Measurements from ENCODE around the gene RGS1.

The RGS1 gene

GRCh38 chr1:192564099-192564498 lies 11.5 kb upstream of the RGS1 start:
- no peak for TF ChIP-seq CTCF (IDR thresholded peaks at IDR 0.05; ENCODE audit: low read depth, low read length)
- DNase-seq (ENCODE audit: low read depth in 2 of 2), result no peak
- no peak overlapping the region for H3K4me3 ChIP-seq (replicated peaks in 1 of 2; ENCODE audit: low read depth in 2 of 2, low read length in 2 of 2)

- DNase-seq (ENCODE audit: low read depth in 2 of 2), result no peak
- no peak for TF ChIP-seq CTCF (IDR thresholded peaks at IDR 0.05; ENCODE audit: low read depth, low read length)
- no peak overlapping the region for H3K4me3 ChIP-seq (replicated peaks in 1 of 2; ENCODE audit: low read depth in 2 of 2, low read length in 2 of 2)
Measured at GRCh38 chr1:192565946-192566345, 9.6 kb upstream of the RGS1 start.

GRCh38 chr1:192566657-192567056 lies 8.9 kb upstream of the RGS1 start:
- DNase-seq (ENCODE audit: low read depth in 2 of 2), result no peak
- TF ChIP-seq CTCF (IDR thresholded peaks at IDR 0.05; ENCODE audit: low read depth, low read length), result no peak
- H3K4me3 ChIP-seq (replicated peaks in 1 of 2; ENCODE audit: low read depth in 2 of 2, low read length in 2 of 2), result no peak overlapping the region

- no peak overlapping the region for H3K4me3 ChIP-seq (replicated peaks in 1 of 2; ENCODE audit: low read depth in 2 of 2, low read length in 2 of 2)
- DNase-seq (ENCODE audit: low read depth in 2 of 2), result no peak
- TF ChIP-seq CTCF (IDR thresholded peaks at IDR 0.05; ENCODE audit: low read depth, low read length), result no peak
Measured at GRCh38 chr1:192568063-192568462, 7.5 kb upstream of the RGS1 start.

- TF ChIP-seq CTCF (IDR thresholded peaks at IDR 0.05; ENCODE audit: low read depth, low read length), result no peak
- no peak overlapping the region for H3K4me3 ChIP-seq (replicated peaks in 1 of 2; ENCODE audit: low read depth in 2 of 2, low read length in 2 of 2)
- no peak for DNase-seq (ENCODE audit: low read depth in 2 of 2)
Measured at GRCh38 chr1:192571668-192572067, 3.9 kb upstream of the RGS1 start.

GRCh38 chr1:192573499-192573898 lies 2.1 kb upstream of the RGS1 start:
- H3K4me3 ChIP-seq (replicated peaks in 1 of 2; ENCODE audit: low read depth in 2 of 2, low read length in 2 of 2), result no peak overlapping the region
- DNase-seq (ENCODE audit: low read depth in 2 of 2), result peak in 1 of 2 donors; percentile 66
- TF ChIP-seq CTCF (IDR thresholded peaks at IDR 0.05; ENCODE audit: low read depth, low read length), result no peak

- H3K4me3 ChIP-seq (replicated peaks in 1 of 2; ENCODE audit: low read depth in 2 of 2, low read length in 2 of 2), result no peak overlapping the region
- no peak for TF ChIP-seq CTCF (IDR thresholded peaks at IDR 0.05; ENCODE audit: low read depth, low read length)
- DNase-seq (ENCODE audit: low read depth in 2 of 2), result no peak
Measured at GRCh38 chr1:192574073-192574472, 1.5 kb upstream of the RGS1 start.

Measured in cardiac fibroblast (primary cell).